Measurements from ENCODE around the gene MCTP1. TPM values are rescaled to one million over a fixed set of nuclear protein-coding genes. Genes with fewer than 3 reads are reported as not detected.

The MCTP1 gene
- total RNA-seq, 1 experiment from 2014 or later: 2.5 TPM

GRCh38 chr5:95149387-95149786 is 135.5 kb downstream of the MCTP1 start:
- Histone ChIP-seq H2BK12ac (ENCODE audit: insufficient read length, low read depth, low read length) (no peak overlapping the region), H4K20me1 (ENCODE audit: control insufficient read depth, insufficient read depth, insufficient read length) (no peaks in the 10 kb centered on the region), H3K4me1 (ENCODE audit: insufficient read depth, low read length) (no peaks in the 10 kb centered on the region; the same call in 1 of the 2 replicates), H3K27ac (ENCODE audit: insufficient read length, low read depth, low read length) (no peak overlapping the region), H3K56ac (ENCODE audit: insufficient read length, low read depth, low read length) (no peak overlapping the region), H2AK5ac (ENCODE audit: insufficient read length, low read length) (no peak overlapping the region), H2BK120ac (ENCODE audit: low read depth, low read length, poor library complexity, severe bottlenecking) (no peak overlapping the region), H4K91ac (ENCODE audit: insufficient read length, low read depth, low read length) (no peak overlapping the region), H3K18ac (ENCODE audit: insufficient read length, low read depth, low read length) (no peak overlapping the region), H4K5ac (ENCODE audit: insufficient read length, low read depth, low read length) (no peak overlapping the region), H2BK15ac (ENCODE audit: low read depth, low read length) (no peak overlapping the region), H2BK5ac (ENCODE audit: insufficient read length, low read length) (no peak overlapping the region), H3K9me3 (ENCODE audit: control insufficient read depth, low read depth, low read length) (no peaks in the 10 kb centered on the region), H3K23me2 (ENCODE audit: insufficient read length, low read depth, low read length, poor library complexity, severe bottlenecking) (no peaks in the 10 kb centered on the region), H4K8ac (replicated peaks; ENCODE audit: insufficient read length, low read depth, low read length) (no peak overlapping the region), H3K23ac (ENCODE audit: insufficient read length, low read depth, low read length) (no peak overlapping the region), H2AFZ (ENCODE audit: low read length) (no peak overlapping the region), H3K14ac (ENCODE audit: insufficient read depth, low read length) (no peak overlapping the region), H3K79me2 (ENCODE audit: insufficient read depth, low read length) (no peaks in the 10 kb centered on the region), H3K4me2 (ENCODE audit: insufficient read depth, insufficient read length, low read length) (no peak overlapping the region), H3K79me1 (ENCODE audit: insufficient read depth, low read depth, low read length, poor library complexity, severe bottlenecking) (no peaks in the 10 kb centered on the region), H2BK20ac (ENCODE audit: low read depth, low read length, poor library complexity, severe bottlenecking) (no peak overlapping the region), H3K4ac (ENCODE audit: low read depth, low read length) (no peak overlapping the region), H3T11ph (ENCODE audit: low read length) (no peak overlapping the region), H3K9ac (ENCODE audit: extremely low read depth, insufficient read length, low read length) (no peak overlapping the region), H3K27me3 (ENCODE audit: insufficient read depth, low read length) (no peaks in the 10 kb centered on the region)
- Mint-ChIP-seq H3K27ac (no peak overlapping the region), H3K4me1 (peaks cover 0 to 18% of the 10 kb centered on the region in 2 experiments; a peak in 2 of 4 replicates), H3K9me3 (peaks cover 16 to 28% of the 10 kb centered on the region in 2 experiments), H3K27me3 (ENCODE audit: low read depth) (no peaks in the 10 kb centered on the region), H3K36me3 (ENCODE audit: insufficient read depth in 1 of 3, low read depth in 3 of 3) (peaks cover 12 to 31% (median 16%) of the 10 kb centered on the region in 3 experiments), H3K4me3 (no peak overlapping the region)
- TF ChIP-seq CTCF (conservative IDR thresholded peaks at IDR 0.05): no peak
- WGBS (ENCODE audit: extremely low coverage, insufficient read length, low lambda C conversion rate): no CpG with 5 or more reads among the region's 4 CpGs
- no peak for DNase-seq

Measured in H9 (cell line).